Measurements from ENCODE around the gene RNF14. TPM values are rescaled to one million over a fixed set of nuclear protein-coding genes. Genes with fewer than 3 reads are reported as not detected.

The RNF14 gene
- total RNA-seq, 1 experiment from 2014 or later = 37.5 TPM

- TF ChIP-seq CTCF (IDR thresholded peaks at IDR 0.05 in 2 of 3, conservative IDR thresholded peaks at IDR 0.05 in 1 of 3; ENCODE audit: borderline replicate concordance in 1 of 3, insufficient read depth in 1 of 3, low read depth in 2 of 3, low read length in 2 of 3) (peak; percentile 44 to 79 (median 67); a peak in 5 of 6 replicates), SIN3A (IDR thresholded peaks at IDR 0.05; ENCODE audit: low read depth) (peak; percentile 88), RAD21 (IDR thresholded peaks at IDR 0.05; ENCODE audit: low read depth) (no peak; the same call in 1 of the 2 replicates), CBX3 (IDR thresholded peaks at IDR 0.05; ENCODE audit: low read depth) (0 out of 2 replicates have a peak, but pooled peaks have one; percentile 40), FOSL1 (IDR thresholded peaks at IDR 0.05; ENCODE audit: low read depth) (no peak), JUND (IDR thresholded peaks at IDR 0.05) (no peak), ZFX (IDR thresholded peaks at IDR 0.05) (peak; percentile 98)
Measured at GRCh38 chr5:141968914-141969608, at the start of gene RNF14 (continued).

- Histone ChIP-seq H3K9me2 (ENCODE audit: insufficient read depth) (no peaks in the 10 kb centered on the region), H3K9me3 (ENCODE audit: control insufficient read depth in 1 of 2, insufficient read depth in 1 of 2, low read depth in 1 of 2, low read length in 2 of 2) (no peaks in the 10 kb centered on the region), H3K27ac (ENCODE audit: low read depth, low read length) (no peak overlapping the region), H3K9ac (ENCODE audit: low read length) (no peak overlapping the region), H3K79me2 (ENCODE audit: insufficient read depth, low read length) (peaks cover 10% of the 10 kb centered on the region), H3K4me3 (replicated peaks in 1 of 2; ENCODE audit: low read depth in 1 of 2, low read length in 2 of 2) (no peak overlapping the region), H2AFZ (ENCODE audit: low read depth, low read length, poor library complexity, severe bottlenecking) (no peak overlapping the region), H3K36me3 (ENCODE audit: control insufficient read depth in 1 of 2, insufficient read depth in 2 of 2, low read length in 2 of 2) (no peaks in the 10 kb centered on the region), H3K4me1 (ENCODE audit: control insufficient read depth in 1 of 2, insufficient read depth in 2 of 2, low read length in 2 of 2) (peaks cover 3 to 20% of the 10 kb centered on the region in 2 experiments; a peak in 3 of 4 replicates), H4K20me1 (ENCODE audit: insufficient read depth) (no peaks in the 10 kb centered on the region), H3K27me3 (ENCODE audit: insufficient read depth, low read length) (no peaks in the 10 kb centered on the region), H3K4me2 (ENCODE audit: low read length) (no peak overlapping the region)
- ATAC-seq = no peak
- DNase-seq (ENCODE audit: low read depth, low spot score) = no peak
- intact Hi-C loops (cut with micrococcal nuclease) = no loop called here
- ChIA-PET RAD21 (ENCODE audit: low non-redundant PET in 1 of 2, low total read pairs in 2 of 2, uncharacterized antibody in 2 of 2, unreplicated experiment in 2 of 2) (interaction anchor here in 1 of 2 experiments (0.6 kb wide), 1 partner anchor 32 kb away, joined by 4 read pairs; no protein-coding TSS in a partner anchor), CTCF (no interaction called here), POLR2A (interaction anchor here (1.2 kb wide), 1 partner anchor 12 kb away, joined by 3 read pairs; no protein-coding TSS in a partner anchor)
- TF ChIP-seq TCF7L2 (IDR thresholded peaks at IDR 0.05; ENCODE audit: borderline replicate concordance, extremely low read depth, insufficient read depth, insufficient read length) (no peak), ZFX (IDR thresholded peaks at IDR 0.05) (no peak), MAX (IDR thresholded peaks at IDR 0.05) (no peak), REST (IDR thresholded peaks at IDR 0.05; ENCODE audit: low read depth) (no peak), ZBTB33 (IDR thresholded peaks at IDR 0.05; ENCODE audit: extremely low read depth, insufficient replicate concordance, low read length) (no peak), ATF3 (IDR thresholded peaks at IDR 0.05) (no peak), POLR2AphosphoS5 (IDR thresholded peaks at IDR 0.05; ENCODE audit: low read depth, low read length) (no peak)
- BruUV-seq (replicated peaks) = no TSS peak
Measured at GRCh38 chr5:141919218-141920119, 49.4 kb upstream of the RNF14 start.

All from HCT116 (cell line).